ENCODE data around the gene URB1.

- peak; percentile 98 for TF ChIP-seq ZNF121 (CRISPR knock-in tag; conservative IDR thresholded peaks at IDR 0.05)
- no peak for TF ChIP-seq RBM14 (IDR thresholded peaks at IDR 0.05; ENCODE audit: borderline replicate concordance, insufficient read depth, low read depth, low read length)
- TF ChIP-seq CC2D1A (IDR thresholded peaks at IDR 0.05) = no peak
- TF ChIP-seq ZNF140 (CRISPR knock-in tag; IDR thresholded peaks at IDR 0.05) = no peak
- TF ChIP-seq CTCF (IDR thresholded peaks at IDR 0.05 in 2 of 3, conservative IDR thresholded peaks at IDR 0.05 in 1 of 3; ENCODE audit: insufficient read depth in 2 of 3, low read depth in 1 of 3, low read length in 3 of 3) = no peak
- TF ChIP-seq ZBTB49 (CRISPR knock-in tag; IDR thresholded peaks at IDR 0.05; ENCODE audit: borderline replicate concordance) = no peak
- TF ChIP-seq EZH2 (IDR thresholded peaks at IDR 0.05; ENCODE audit: borderline replicate concordance, low read depth, low read length) = no peak
- TF ChIP-seq ZNF274 (IDR thresholded peaks at IDR 0.05; ENCODE audit: borderline replicate concordance, low read depth, low read length) = no peak
- no peak for TF ChIP-seq CBFB (CRISPR knock-in tag; IDR thresholded peaks at IDR 0.05)
- no peak for TF ChIP-seq JUNB (CRISPR knock-in tag; conservative IDR thresholded peaks at IDR 0.05)
- no peak for TF ChIP-seq BRCA1 (IDR thresholded peaks at IDR 0.05)
- TF ChIP-seq BRCA1 (CRISPR knock-in tag; IDR thresholded peaks at IDR 0.05) = no peak
- TF ChIP-seq HDGF (IDR thresholded peaks at IDR 0.05) = no peak
- no peak for TF ChIP-seq ZNF253 (CRISPR knock-in tag; conservative IDR thresholded peaks at IDR 0.05)
- TF ChIP-seq TGIF2 (CRISPR knock-in tag; IDR thresholded peaks at IDR 0.05) = no peak
Measured at GRCh38 chr21:32391755-32392154, 1.1 kb downstream of the URB1 start.
